ENCODE data around the gene TPRG1.

Gene TPRG1

DNA sequence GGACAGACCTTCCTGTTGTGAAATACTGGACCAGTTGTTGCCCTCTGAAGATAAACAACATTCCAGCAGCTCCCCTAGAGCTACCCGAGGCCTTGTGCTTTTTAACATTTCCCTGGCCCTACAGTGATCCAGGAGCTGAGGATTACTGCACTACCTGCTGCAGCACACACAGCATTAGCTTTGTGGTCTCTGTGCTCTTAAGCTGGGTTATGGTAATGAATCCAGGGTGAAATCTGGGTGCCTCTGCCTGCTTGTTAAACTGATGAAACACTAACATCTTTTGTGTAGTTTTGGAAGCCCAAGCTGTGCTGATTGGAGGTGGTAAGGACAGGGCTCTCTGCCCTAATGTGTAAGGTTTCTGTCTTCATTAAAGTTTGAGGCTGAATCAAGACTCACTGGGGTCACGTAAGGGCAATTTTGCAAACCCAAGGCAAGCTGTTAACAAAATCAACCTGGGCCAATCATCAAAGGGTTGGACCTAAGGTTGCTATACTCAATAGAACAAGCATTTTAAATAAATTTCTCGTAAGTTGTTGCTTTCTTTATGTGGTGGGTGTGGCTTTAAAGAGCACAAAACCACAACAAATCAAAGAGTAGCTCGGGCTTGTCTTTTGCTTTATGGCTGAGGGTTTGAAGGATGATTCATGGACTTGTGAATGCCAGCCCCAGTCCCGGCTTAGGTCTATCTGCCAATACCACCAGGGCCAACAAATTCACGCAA lies 183.9 kb downstream of the TPRG1 start:
- DNase-seq (ENCODE audit: low spot score): peak; percentile 90

DNA sequence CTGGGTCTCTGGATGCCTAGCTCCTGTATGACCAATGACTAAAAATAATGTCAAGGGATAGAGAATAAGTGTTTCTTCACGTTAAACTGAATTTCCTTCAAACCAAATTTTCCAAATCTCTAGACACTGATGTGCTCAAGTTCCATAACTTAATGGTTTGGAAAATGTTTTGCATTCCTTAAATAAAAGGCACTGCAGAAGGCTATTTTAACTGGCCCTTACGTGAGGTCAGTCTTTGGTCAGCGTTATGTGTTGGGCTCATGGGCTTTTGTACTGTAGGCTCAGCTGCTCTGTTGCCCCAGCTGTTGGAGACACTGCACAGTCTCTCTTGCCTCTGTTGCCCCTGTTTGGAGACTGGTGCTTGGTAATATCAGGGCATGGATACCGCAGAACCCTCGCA lies 188.5 kb downstream of the TPRG1 start:
- no peak for DNase-seq (ENCODE audit: low spot score)

DNA sequence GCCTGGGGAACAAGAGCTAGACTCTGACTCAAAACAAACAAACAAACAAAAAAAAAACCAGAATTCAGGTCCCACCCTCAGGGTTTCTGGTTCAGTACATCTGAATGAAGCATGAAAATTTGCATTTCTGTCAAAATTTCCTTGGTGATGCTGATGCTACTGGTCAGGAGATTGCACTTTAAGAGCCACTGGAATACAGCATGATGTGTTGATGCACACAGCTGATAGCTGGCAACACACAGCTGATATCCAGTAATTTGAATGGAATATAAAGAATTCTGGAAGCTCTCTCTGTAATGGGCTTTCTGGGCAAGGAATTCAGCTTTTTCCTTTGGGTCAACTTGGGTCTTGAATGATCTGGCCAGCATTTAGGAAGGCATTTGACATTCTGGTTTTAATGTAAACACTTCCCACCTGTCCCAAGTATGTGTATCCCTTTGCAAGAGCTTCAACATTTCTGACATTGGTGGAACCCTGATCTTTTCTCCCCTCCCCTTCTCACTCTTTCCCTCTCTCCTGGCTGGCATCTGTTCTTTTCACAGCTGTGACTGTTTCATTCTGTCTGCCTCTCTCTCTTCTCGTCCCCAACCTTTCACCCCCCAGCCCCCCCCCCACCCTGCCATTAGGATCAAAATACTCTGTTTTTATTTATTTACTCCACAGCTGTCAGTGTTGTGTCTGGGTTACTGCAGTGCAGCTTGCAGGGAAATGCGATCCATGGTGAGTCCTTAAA lies 189.5 kb downstream of the TPRG1 start:
- DNase-seq (ENCODE audit: low spot score): no peak

DNA sequence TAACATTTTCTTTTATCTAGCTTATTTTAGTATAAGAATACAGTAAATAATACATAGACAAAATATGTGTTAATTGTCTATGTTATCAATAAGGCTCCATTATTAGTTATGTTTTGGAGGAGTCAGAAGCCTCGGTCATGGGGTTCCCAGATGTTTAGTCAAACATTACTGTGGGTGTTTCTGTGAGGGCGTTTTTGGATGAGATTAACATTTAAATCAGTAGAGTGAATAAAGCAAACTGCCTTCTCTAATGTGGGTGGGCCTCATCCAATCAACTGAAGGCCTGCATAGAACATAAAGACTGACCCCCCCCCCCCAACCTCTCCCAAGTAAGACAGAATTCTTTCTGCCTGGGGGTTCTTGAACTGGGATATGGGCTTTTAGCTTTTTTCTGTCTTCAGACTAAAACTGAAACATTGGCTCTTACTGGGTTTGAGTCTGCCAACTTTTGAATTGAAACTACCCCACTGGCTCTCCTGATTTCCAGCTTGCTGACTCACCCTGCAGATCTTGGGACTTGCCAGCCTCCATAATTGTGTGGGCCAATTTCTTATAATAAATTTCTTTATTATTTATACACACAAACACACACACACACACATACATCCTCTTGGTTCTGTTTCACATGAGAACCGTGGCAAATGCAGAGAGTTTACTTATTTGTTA lies 192.0 kb downstream of the TPRG1 start:
- no peak for DNase-seq (ENCODE audit: low spot score)

DNA sequence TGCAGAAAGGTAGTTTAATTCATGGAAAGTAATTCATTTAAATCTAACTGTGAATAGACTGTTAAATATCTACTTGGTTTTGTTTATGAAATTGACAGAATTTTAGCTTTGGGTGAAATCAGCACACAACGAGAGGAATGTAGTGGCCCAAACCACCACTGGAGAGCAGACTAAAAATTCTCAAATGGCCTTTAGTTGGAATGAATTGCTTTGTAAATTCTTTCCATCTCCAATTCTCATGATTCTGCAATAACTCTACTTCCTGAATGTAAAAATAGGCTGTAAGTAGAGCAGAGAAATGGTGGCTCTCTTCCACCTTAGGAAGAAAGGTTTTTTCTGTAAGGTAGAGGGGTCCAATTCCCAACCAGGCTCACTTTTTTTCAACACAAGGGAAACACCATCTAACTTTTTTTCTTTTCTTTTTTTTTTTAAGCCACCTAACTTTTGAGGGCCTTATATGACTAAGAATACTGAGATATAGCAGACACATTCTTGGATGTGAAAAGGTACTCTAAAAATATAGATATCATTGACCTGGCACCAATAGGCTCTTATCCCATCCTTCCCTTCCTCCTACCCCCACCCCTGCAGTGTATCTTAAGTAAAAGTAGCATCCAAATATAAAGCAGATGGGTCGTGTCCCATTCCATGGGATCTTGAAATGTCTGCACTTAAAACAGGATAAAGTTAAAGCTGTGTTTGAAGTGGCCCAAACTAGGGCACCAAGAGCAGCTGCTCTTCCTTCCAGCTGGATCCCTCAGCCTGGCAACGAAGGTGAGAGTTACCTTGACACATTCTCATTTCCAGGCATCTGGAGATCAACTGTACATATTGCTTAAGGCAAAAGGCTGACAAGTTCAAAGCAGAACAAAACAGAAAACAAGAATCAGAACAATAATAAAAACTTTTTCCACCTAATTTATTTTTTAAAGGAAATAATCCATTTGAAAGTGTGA lies 194.1 kb downstream of the TPRG1 start:
- DNase-seq (ENCODE audit: low spot score): no peak

DNA sequence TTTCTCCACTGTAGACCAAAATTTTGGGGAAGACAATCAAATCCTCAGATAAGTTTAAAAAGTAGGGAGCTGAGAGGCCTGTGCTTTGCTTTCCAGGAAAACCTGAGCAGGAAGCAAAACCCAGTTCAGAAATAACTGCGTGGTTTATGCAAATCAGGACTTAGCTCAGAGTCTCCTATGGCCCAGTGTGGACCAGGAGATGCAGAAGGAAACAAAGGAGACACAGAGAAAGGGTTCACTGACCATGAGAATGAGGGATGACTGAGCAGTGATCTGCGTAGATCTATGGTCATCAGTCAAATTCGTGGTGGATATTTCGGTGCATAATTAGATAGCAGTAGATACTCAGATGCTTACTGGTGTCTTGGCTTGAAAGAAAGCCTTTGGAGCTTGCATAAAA lies 196.6 kb downstream of the TPRG1 start:
- DNase-seq (ENCODE audit: low spot score): no peak

DNA sequence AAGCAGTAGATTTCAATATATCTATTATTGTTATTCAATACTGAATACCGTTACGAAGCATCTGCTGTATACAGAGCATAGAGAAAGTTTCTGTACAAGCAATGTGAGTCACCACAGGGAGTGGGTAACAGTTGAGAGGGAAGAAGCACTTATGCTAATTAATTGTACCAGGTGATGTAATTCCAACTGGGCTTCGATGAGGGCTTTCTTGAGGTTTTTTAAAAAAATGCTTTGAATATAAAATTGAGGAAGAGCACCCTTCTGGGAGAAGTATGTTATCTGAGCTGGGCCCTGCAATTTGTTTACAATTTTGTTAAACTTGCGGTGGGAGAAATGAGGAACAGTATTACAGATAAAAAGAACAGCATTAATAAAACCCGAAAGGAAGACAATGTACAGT lies 197.9 kb downstream of the TPRG1 start:
- DNase-seq (ENCODE audit: low spot score): no peak

DNA sequence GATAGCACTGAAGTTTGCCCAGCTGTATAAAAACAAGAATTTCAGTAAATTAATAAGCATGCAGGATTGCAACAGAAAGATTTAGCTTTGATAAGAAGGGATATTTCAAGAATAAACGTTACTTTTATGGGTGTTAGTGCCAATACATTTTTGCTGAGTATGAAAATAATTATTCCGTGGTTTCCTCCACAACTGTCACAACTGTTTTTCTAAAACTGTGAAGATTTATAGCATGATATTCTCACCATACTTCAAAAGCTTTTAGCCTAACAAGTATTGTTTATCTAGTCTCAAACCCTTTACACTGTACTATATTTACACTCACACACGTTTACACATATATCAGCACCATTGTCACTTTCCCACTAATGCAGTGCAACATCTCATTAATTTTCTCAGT lies 200.5 kb downstream of the TPRG1 start:
- no peak for DNase-seq (ENCODE audit: low spot score)

All from LoVo (cell line).